HG03159 (cell line): ENCODE results near the gene UBE2V1.
"Not testable (repeated sequence)": the region's sequence is repeated elsewhere in the genome, so short reads cannot be mapped to it uniquely, and the experiment has no call there.

Experiments used
- ATAC-seq: cut with Tn5 transposase; IDR thresholded peaks from one replicate; pipeline ENCODE4 v1.9.1; 2021; ENCODE audit warnings: mild to moderate bottlenecking, moderate library complexity; ENCODE audit not compliant: unreplicated experiment

UBE2V1 gene

DNA sequence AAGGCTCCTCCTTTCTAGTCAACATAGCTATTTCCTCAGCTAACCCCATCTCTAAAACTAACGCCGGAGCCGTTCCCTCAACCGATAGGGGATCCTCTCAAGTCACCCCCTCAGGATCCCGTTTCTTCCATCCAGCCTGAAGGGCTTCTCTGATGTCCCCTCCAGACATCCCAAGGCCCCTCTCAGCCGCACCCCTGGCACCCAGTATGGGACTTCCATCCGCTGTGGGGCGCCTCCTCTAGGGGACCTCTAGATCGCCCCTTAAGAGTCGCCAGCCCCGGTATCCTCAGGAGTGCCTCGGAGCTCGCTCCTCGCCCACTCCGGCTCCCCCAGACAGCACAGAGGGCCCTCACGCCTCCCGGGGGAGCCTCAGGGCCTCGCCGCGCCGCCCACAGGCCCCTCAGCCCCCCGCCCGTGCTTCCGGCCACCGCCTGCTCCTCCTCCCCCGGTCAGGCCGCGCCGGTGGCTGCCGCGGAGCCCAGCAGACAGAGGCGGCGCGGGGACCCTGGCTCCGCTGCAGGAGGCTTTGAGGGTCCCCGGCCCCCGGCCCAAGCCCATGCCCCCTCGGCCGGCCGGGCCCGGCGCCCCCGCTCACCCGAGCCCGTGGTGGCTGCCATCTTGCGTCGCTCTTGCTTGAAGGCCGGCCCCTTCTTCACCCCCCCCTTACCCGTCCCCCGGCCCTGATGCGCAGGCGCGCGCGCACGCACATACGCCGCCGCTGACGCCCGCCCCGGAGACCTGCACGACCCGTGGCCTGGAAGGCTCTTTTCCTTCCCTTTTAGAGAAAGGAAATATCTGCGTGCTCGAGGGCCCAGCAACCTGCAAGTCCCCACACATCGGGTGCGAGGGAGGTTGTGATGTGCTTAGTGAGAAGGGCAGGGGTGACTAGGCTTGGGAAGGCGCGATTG is at the start of gene UBE2V1:
Gene UBE2V1 (minus strand): TSS at position 639 of the 908 bp plus-strand sequence. CDS start 22 bp downstream, at position 617.
- peak; percentile 34 for ATAC-seq

DNA sequence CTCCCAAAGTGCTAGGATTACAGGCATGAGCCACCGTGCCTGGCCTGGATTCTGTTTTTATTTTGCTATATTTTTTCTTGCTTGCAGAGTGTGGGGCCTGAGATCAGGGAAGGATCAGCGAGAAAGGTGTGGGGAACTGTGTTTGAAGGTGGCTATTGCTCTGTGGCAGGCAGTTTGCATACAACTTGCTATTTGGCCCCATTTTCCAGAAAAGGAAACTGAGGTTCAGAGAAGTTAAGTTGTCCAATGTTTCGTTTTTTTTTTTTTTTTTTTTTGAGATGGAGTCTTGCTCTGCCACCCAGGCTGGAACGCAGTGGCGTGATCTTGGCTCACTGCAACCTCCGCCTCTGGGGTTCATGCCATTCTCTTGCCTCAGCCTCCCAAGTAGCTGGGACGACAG is 48.5 kb upstream of the UBE2V1 start:
- not testable (repeated sequence) for ATAC-seq

DNA sequence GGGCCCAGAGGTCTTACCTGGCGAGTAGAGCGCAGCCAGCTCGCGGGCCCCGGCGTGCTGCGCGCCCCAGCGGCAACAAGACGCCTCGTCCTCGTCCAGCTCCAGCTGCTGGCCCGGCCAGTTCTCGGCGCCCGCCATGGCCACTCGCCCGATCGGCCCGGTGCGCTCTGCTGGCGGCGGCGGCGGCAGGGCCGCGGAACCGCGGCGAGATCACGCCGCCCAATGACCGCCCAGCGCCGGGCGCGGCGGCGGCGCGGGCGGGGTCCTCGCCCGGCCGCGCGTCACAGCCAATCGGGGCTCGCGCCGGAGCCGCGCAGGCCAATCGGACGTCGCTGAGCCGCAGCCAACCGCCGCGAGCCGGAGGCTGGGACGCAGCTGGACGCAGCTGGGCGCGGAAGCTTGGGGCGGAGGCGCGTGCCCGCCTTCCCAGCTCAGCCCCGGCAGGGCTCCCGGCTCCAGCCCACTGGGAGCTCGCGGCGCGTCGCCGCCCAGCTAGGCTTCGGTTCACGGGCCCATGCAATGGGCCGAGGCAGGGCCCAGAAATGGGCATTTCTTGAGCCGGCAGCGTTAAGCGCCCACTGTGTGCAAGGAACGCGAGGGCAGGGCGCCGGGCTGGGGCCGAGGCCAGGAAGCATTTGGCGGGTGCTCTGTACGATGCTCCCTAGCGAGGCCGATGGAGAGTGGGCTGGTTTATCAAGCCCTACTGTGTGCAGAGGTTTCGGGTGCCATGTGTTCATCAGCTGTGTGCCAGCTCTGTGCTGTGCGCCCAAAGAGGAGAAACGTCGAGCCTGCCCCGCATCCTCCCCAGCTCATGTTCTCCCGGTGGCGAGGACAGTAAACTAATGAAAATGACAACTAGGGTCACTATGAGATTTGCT is 40.8 kb upstream of the UBE2V1 start, which contains the start of gene PEDS1:
Gene PEDS1 (minus strand): TSS at position 224 of the 878 bp plus-strand sequence. CDS start 86 bp downstream, at position 138.
- peak; percentile 93 for ATAC-seq

DNA sequence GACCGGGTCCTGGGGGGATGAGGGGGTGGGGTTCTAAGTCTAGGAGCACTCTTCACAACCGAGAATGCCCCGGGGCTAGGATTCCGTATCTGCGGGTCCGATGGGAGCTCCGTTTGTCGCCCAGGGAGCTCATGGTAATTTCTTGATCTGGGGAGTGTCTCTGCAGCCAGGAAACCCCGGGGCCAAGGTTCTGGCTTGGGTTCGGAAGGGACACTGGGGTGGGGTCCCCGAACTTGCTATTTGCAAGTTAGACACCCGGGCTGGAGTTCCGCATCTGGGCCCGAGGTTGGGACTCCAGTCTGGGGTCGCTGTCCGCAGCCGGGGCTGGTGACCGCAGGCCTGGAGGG is 40.2 kb upstream of the UBE2V1 start:
- no peak for ATAC-seq

DNA sequence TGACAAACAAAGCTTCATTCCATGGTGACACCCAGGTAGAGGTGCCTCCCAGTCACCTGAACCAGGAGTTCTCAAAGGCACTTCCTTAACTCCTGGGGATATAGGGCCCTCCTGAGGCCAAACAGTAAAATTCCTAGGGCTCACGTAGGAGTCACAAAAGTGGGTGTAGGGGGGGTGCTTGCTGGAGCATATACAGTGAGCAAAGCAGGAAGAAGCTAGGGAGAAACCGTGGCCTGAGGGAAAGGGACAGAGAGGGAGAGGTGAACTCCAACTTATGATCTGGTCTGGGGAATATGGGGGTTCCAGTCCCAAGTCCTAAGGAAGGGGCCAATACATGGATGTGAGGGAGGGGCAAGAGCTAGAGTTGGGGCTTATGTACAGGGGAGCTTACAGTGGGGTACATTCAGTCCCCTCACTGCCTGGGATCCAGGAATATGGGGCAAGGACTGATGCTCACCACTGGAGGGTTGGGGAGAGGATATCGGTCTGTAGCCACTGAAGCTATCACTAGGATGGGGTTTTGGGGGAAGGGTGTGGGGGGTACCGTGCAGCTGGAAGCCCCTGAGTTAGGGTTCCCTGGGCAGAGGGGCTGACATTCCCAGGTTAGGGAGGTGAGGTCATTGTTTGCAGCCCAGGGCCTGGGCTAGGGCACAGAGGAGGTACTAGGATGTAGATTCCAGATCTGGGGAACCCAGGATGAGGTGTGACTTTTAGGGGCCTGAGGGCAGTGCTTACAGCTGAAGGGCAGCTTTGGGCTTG is 39.6 kb upstream of the UBE2V1 start:
- no peak for ATAC-seq

DNA sequence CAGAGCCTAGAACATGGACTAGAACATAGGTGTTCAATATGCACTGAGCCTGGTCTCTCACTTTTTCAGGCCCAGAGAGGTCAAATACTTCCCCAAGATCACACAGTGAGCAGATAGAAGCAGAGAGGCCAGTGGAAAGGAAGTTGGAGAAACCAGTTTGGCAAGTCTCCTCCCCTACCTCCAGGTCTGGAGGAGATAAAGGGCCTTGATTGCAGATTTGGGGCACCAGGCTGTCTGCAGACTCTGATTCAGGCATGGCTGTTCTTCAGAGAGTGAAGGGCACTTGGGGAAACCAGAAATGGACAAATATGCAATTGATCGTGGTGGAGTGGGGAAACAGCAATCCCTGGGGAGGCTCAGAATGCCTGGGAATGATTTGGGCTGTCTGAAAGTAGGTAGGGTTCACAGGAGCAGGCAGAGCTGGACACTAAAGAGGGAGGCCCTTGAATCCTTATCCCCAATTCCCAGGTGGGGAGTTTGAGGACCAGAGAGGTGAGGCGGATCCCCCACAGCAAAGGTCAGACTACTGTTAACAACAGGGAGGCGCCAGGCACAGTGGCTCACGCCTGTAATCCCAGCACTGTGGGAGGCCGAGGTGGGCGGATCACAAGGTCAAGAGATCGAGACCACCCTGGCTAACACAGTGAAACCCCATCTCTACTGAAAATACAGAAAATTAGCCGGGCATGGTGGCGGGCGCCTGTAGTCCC is 38.2 kb upstream of the UBE2V1 start:
- ATAC-seq: no peak

DNA sequence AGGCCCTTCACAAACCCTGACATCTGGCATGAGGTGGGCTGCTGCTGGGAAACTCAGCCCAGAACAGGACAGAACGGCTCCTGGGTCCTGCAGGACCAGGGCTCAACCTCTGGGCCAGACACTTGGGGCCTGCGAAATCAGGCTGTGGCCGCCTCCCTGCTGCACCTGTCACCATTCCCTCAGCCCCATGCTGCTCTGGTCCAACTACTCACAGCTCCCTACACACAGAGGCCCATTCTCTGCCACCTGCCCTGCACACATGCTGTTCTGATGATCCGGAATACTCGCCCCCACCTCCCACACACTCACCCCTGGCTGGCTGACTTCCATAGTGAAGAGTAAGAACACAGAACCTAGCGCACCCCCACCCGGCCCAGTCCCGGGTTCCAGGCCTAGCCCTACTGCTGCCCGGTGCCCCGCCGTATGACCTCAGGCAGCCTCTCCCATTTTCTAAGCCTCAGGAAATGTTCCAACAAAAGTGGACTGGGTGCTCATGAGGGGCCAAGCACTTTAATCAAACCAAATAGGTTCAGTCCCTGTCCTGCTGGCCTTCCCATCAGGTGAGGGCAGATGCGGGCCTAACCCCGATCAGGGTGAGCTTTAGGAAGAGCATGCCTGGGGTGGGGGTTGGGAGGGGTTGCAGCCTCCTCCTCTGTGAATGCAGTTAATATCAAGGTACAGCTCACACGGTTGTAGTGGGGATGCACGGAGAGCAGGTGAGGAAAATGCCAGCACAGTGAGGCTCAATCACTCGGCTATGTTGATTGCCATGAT is 36.7 kb upstream of the UBE2V1 start:
- ATAC-seq: no peak

DNA sequence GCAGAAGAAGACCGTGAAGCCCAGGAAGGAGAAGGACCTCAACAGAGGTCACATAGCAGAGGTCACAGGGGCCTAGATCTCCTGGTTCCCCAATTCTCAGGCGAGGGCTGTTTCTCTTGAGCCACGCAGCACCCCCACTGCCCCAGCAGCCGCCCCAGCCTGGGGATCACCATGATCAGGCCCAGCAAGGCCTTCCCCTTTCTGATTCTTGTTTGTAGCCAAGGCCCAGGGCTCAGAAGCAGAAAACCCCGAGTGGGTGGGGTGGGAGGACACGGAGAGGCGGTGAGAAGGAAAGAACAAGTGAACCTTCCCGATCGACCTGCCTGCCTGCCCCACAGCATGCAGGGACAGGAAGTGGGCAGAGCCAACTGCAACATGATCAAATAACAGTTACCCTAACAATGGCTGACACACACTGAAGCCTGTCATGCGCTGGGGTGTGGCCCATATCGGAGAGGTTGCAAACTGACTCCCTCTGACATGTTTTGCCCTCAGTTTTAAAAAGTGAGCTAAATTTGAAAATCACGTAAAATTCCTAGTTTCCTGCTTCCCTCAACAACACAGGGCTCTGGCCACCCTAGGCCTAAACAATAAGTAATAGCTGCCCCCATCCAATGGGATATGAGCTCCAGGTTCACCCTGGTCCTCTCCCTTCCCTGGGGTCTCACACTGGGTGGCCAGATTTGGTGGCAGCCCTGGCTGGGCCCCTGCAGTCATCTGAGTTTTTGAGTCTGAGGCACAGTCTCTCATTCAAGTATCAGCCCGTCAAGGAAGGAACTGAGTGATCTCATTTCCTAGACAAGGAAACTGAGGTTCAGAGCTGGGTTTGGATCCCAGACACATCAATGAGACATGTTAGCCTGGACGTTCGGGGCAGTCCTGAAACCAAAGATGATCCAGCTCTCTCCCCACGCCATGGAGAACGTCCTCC is 34.0 kb upstream of the UBE2V1 start:
- peak; percentile 55 for ATAC-seq

DNA sequence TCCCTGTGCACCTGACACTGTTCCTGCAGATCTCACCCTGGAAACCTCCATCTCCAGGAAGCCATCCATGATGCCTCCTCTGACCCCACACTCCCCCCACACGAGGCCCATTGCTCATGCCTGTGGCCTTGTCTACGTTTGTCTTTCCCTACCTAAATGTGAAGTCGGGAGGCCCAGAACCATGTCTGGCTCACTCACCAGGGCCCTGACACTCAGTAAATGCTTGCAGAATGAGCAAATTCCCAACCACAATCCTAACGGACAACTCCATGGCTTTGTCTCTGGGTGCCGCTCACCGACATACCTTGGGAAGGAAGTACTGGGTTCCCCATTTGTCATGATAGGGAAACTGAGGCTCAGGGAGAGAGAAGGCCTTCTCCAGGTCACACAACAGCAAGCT is 33.3 kb upstream of the UBE2V1 start:
- no peak for ATAC-seq

DNA sequence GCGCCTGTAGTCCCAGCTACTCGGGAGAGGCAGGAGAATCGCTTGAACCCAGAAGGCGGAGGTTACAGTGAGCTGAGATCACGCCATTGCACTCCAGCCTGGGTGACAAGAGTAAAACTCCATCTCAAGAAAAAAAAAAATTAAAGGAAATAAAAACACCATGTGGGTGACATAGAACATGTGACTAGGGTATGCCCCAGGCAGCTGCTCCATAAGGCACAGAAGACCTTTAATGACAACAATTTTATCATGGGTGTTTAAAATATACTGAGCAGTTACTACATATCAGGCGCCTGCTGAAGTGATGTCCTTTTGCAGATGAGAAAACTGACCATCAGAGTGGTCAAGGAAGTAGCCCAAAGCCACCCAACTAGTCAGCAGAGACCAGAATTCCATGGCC is 32.6 kb upstream of the UBE2V1 start:
- ATAC-seq: no peak

DNA sequence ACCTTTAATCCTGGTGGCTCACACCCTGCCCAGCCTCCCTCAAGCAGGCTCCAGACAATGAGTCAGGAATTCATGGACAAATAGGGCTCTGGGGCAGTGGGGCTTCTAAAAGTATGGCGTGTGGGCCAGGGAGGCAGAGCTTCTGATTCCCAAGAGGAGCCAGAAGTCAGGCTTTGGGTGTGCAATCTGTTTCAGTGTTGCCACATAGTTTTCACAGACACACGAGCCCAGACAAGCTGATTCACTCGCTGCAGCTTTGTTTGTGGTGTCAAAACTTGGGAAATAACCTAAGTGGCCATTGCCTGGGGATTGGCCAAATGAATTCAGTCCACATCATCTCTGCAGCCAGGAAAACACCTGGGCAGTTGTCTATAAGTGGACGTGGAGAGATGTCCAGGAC is 31.4 kb upstream of the UBE2V1 start:
- ATAC-seq: no peak

DNA sequence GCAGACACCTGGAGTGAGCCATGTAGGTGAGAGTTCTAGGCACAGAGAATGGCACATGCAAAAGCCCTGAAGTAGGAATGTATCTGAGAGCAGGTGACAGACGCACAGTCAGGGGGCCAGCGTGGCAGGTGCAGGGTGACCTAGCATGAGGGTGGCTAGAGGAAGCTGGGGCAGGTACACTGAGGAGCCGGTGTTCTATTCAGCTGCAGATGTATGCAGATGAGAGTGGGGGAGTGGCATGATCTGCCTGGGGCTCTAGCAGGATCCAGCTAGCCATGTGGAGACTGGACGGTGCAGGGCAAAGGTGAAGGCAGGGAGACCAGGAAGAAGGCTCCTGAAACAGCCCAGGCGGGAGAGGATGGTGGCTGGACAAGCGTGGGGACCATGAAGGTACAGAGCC is 29.9 kb upstream of the UBE2V1 start:
- ATAC-seq: no peak

DNA sequence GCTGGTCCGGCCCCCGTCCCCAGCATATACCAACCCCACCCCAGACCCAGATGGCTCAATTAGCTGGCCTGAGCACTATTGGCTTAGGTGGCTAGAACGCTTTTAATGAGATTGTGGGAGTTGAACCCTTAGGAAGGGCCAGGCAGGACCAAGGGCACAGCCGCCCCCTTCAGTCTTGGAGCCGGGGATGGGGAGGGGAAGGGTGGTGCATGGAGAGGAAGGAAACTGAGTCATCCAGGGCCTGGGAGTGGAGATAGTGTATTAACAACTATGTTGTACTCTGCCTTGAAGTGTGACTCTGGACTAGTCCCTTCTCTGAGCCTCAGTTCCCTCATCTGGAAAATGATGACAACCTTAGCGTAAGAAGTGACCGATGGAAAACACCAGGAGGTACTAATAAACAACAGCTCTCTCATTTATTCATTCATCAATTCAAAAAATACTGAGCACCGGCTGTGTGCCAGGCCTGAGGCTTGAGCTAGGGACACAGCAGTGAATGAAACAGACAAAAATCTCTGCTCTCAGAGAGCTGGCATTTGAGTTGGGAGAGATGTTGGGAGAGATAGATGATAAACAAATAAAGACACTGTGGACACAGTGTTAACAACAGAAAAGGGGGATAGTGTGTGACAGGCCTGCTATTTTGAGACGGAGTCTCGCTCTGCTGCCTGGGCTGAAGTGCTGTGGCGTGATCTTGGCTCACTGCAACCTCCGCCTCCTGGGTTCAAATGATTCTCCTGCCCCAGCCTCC is 29.0 kb upstream of the UBE2V1 start:
- ATAC-seq: no peak

DNA sequence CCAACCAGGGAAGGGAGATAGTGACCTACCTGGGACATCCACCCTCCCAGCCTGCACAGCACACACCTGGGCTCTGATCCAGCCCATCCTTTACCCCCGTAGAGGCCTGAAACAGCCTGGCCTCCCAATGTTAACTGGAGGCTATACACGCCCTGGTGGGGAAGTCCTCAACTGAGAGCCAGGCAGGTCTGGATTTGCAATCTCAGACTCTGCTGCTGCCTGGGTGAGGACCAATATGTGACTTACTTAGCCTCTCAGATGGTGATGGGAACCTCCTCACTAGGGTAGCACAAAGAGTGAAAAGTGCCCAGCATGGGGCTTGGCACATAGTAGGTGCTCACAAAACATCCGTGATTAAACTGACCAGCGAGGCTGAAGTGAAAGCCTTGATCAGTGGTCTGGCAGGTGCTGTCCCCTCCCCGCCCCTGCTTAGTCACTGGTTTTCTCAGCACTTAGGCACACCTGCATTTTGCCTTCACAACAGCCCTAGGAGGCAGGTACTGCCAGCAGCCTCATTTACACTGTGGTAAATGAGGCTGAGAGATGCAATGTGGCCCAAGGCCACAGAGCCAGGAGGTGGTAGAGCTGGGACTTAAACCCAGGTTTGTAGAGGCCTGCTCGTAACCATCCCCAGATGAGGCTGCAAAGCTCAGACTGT is 28.2 kb upstream of the UBE2V1 start:
- ATAC-seq: no peak

DNA sequence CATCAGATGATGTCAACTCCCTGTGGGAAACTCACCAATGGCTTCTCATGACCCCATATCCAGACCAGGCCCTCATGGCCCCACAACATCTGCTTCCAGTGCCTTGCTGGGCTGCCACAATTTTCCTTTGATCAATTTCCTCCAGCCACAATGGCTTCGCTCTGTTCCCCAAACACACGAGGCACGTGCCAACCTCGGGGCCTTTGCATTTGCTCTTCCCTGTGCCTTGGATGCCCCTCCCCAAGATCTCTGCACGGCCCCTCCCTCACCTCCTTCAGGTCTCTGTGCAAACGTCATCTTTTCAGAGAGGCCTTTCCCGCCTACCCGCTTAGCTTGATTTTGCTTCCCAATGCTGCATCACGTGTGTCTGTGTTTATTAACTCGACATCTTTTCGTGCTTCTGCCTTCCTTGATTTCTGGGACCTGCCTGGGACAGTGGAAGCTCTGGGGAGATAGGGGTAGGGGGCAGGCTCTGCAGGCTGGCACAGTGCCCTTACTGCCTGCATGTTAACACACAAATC is 27.4 kb upstream of the UBE2V1 start:
- ATAC-seq: no peak

DNA sequence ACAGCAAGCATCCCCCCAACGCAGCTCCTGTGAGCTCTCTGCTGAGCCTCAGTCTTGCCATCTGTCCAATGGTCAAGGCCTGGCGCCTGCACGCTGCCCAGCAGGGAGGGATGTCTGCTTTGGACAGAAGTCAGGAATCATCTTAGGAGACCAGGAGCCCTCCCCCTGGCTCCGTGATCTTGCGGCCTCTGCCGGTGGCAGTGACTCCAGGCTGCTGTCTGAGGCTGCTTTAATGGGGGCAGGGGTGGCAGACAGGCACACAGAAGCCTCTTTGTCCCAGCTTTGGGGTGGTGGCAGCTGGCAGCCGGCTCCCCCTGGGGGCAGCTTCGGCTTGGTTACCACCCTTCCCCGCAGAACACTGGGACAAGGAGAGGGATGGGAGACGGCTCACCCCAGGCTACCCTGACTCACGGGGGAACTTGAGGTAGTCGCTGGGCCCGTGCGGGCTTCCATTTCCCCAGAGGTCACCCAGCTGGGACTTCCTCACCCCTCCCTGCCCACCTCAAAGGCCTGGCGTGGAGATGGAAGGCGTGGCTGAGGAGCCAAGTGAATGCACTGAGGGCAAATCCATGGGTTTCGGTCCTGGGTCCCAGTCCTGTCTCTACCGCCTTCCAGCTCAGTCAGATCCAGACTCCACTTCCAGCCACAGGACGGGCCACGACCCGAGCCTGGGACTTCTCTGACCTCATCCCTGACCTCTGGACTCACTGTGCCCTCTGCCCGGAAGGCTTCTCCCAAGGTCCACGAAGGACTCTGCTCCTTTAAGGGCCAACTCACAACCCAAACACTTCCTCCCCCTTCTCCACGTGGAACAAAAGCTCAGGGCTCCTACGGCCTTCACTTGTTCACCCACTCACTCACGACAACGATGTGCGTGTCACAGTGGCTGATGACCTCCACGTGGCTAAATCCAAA is 25.8 kb upstream of the UBE2V1 start:
- no peak for ATAC-seq
